HepG2 (cell line): Measurements from ENCODE around the gene SULT1E1. TPM values are rescaled to one million over a fixed set of nuclear protein-coding genes. Genes with fewer than 3 reads are reported as not detected.

ENCODE experiments used
- ARNT ChIP-seq: fragments of 450-650 bp; IDR thresholded peaks from 2 replicates; pipeline ENCODE4 v1.6.1; 2017
- ATF1 ChIP-seq: IDR thresholded peaks from 2 replicates; pipeline ENCODE4 v1.6.1; 2016; ENCODE audit warnings: mild to moderate bottlenecking, control low read depth
- BRD4 ChIP-seq: sonication (generic); formaldehyde crosslinking; IDR thresholded peaks from 2 replicates; pipeline ENCODE4 v1.4.0; 2020; ENCODE audit warnings: missing genetic modification reagents
- ELK4 ChIP-seq: sonication (generic); formaldehyde crosslinking; IDR thresholded peaks from 2 replicates; pipeline ENCODE4 v1.9.0; 2021; ENCODE audit warnings: missing genetic modification reagents, borderline replicate concordance
- KLF13 ChIP-seq: sonication (generic); formaldehyde crosslinking; IDR thresholded peaks from 2 replicates; pipeline ENCODE4 v1.4.0; 2020; ENCODE audit warnings: mild to moderate bottlenecking, missing genetic modification reagents
- KMT2B ChIP-seq: IDR thresholded peaks from 2 replicates; pipeline ENCODE4 v1.6.1; 2016; ENCODE audit warnings: missing genetic modification reagents, missing compliant biosample characterization
- MED8 ChIP-seq: sonication (generic); formaldehyde crosslinking; IDR thresholded peaks from 2 replicates; pipeline ENCODE4 v1.8.1; 2023; ENCODE audit warnings: mild to moderate bottlenecking, missing genetic modification reagents; ENCODE audit not compliant: insufficient replicate concordance
- MNT ChIP-seq: fragments of 450-650 bp; IDR thresholded peaks from 2 replicates; pipeline ENCODE4 v1.6.1; 2016
- MXD4 ChIP-seq: IDR thresholded peaks from 2 replicates; pipeline ENCODE4 v1.6.1; 2016; ENCODE audit warnings: mild to moderate bottlenecking, missing biosample characterization, missing genetic modification reagents
- PPARG ChIP-seq: conservative IDR thresholded peaks from 2 replicates; pipeline ENCODE4 v1.6.1; 2016; ENCODE audit warnings: missing biosample characterization, missing genetic modification reagents
- SRF ChIP-seq: IDR thresholded peaks from 2 replicates; pipeline ENCODE4 v1.6.1; 2011; ENCODE audit warnings: mild to moderate bottlenecking, low read depth, low read length, moderate library complexity
- TCF7 ChIP-seq: sonication (generic); IDR thresholded peaks from 2 replicates; pipeline ENCODE4 v1.6.1; 2016; ENCODE audit warnings: antibody characterized with exemption, low read depth
- TFDP1 ChIP-seq: IDR thresholded peaks from 2 replicates; pipeline ENCODE4 v1.6.1; 2016; ENCODE audit warnings: missing compliant biosample characterization, missing genetic modification reagents, borderline replicate concordance
- TOE1 ChIP-seq: sonication (generic); formaldehyde crosslinking; IDR thresholded peaks from 2 replicates; pipeline ENCODE4 v1.4.0; 2020; ENCODE audit warnings: mild to moderate bottlenecking, missing genetic modification reagents
- ZBTB20 ChIP-seq: sonication (generic); formaldehyde crosslinking; IDR thresholded peaks from 2 replicates; pipeline ENCODE4 v1.8.1; 2023; ENCODE audit warnings: missing genetic modification reagents, low read depth, mild to moderate bottlenecking, borderline replicate concordance
- ZNF225 ChIP-seq: sonication (generic); formaldehyde crosslinking; IDR thresholded peaks from 2 replicates; pipeline ENCODE4 v1.4.0; 2020; ENCODE audit warnings: mild to moderate bottlenecking, missing genetic modification reagents
- ZNF3 ChIP-seq: IDR thresholded peaks from 2 replicates; pipeline ENCODE4 v1.7.0; 2017; ENCODE audit warnings: inconsistent platforms
- ZNF329 ChIP-seq: sonication (generic); formaldehyde crosslinking; IDR thresholded peaks from 2 replicates; pipeline ENCODE4 v1.9.0; 2021; ENCODE audit warnings: low read depth, mild to moderate bottlenecking, missing genetic modification reagents
- ZNF7 ChIP-seq: IDR thresholded peaks from 2 replicates; pipeline ENCODE4 v1.6.1; 2016; ENCODE audit warnings: missing biosample characterization, missing genetic modification reagents
- ZUFSP ChIP-seq: sonication (generic); formaldehyde crosslinking; IDR thresholded peaks from 2 replicates; pipeline ENCODE4 v1.9.0; 2021; ENCODE audit warnings: missing genetic modification reagents, mild to moderate bottlenecking, borderline replicate concordance
- polyA plus RNA-seq, 8 experiments: library from polyadenylated mRNA; depleted of rRNA in 3 of 8; stranded (reverse) in 7 of 8; unstranded in 1 of 8; fragments of >200 nt; fragmentation: Illumina TruSeq in 4 of 8; extraction: Trizol in 4 of 8; gene quantifications; 2 replicates each; pipeline versions ENCODE4 v1.2.1 to v1.2.3, GENCODE V29; 2011 to 2016; ENCODE audit warnings: low read depth in 4 of 8, missing spikeins in 1 of 8, mixed read lengths in 1 of 8; ENCODE audit not compliant: insufficient read depth in 1 of 8
- total RNA-seq, 5 experiments: library from RNA; depleted of rRNA; stranded (reverse); fragments of >200 nt; fragmentation: Illumina TruSeq; extraction: Trizol; gene quantifications; 2 replicates each; pipeline ENCODE4 v1.2.3, GENCODE V29; 2016; ENCODE audit warnings: low read depth in 1 of 5
- TF ChIP-seq, protein P1 (sequence below): sonication (generic); formaldehyde crosslinking; IDR thresholded peaks from 2 replicates; pipeline ENCODE4 v1.5.1; 2020; ENCODE audit warnings: mild to moderate bottlenecking, missing genetic modification reagents
- TF ChIP-seq, protein P2 (sequence below): sonication (generic); formaldehyde crosslinking; IDR thresholded peaks from 2 replicates; pipeline ENCODE4 v1.8.1; 2023; ENCODE audit warnings: missing genetic modification reagents, mild to moderate bottlenecking, borderline replicate concordance

Gene SULT1E1
- total and polyA plus RNA-seq, 2 of the 13 experiments (the other 11 are each of a cell fraction or from before 2014, with no cell fraction given), result 1.7 to 3.9 TPM

DNA sequence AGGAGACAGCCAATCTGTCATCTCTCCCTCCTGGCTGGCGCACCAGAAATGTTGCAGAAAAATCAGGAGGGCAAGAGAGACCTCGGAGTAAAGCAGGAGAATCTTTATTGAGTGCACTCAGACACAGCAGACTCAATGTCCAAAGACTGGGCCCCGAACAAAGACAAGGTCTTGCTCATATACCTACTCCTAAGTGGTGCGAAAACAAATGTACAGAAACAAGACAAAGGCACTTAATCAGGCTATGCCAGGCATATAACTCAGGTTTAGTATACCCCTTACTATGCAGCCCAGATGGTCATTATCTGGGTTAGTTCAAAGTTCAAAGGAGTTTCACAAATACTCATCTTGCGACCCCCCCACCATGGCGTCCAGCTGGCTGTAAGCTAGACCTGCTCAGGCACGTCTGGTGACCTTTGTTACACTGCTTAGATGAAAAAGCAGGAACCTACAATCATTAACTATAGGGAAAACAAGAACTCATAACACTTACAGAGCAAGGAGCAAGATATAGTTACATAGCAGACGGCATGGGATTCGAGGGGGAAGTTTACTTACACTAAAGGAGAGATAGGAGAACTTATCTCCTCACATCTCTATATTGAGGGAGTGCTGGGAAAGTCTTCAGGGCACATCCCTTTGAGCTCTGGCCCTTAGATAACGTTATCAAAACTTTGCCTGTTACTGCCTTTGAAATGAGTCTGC, 27.5 kb downstream of the SULT1E1 start (continued):
- TF ChIP-seq, protein P1, sequence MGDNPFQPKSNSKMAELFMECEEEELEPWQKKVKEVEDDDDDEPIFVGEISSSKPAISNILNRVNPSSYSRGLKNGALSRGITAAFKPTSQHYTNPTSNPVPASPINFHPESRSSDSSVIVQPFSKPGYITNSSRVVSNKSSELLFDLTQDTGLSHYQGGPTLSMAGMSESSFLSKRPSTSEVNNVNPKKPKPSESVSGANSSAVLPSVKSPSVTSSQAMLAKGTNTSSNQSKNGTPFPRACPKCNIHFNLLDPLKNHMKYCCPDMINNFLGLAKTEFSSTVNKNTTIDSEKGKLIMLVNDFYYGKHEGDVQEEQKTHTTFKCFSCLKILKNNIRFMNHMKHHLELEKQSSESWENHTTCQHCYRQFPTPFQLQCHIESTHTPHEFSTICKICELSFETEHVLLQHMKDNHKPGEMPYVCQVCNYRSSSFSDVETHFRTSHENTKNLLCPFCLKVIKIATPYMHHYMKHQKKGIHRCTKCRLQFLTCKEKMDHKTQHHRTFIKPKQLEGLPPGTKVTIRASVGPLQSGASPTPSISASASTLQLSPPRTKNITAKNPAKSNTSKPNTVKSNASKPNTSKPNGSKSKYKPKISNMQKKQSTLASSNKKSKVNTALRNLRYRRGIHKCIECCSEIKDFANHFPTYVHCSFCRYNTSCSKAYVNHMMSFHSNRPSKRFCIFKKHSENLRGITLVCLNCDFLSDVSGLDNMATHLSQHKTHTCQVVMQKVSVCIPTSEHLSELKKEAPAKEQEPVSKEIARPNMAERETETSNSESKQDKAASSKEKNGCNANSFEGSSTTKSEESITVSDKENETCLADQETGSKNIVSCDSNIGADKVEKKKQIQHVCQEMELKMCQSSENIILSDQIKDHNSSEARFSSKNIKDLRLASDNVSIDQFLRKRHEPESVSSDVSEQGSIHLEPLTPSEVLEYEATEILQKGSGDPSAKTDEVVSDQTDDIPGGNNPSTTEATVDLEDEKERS (CRISPR knock-in tag), result peak; percentile 72
- TF ChIP-seq PPARG (CRISPR knock-in tag), result peak; percentile 99
- TF ChIP-seq, protein P2, sequence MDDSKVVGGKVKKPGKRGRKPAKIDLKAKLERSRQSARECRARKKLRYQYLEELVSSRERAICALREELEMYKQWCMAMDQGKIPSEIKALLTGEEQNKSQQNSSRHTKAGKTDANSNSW (CRISPR knock-in tag), result no peak
- peak; percentile 8; the same call in 1 of the 2 replicates for TF ChIP-seq SRF
- no peak for TF ChIP-seq MNT
- no peak for TF ChIP-seq TOE1
- TF ChIP-seq MED8 (CRISPR knock-in tag), result peak; percentile 99
- no peak for TF ChIP-seq KMT2B (CRISPR knock-in tag)
- TF ChIP-seq BRD4, result peak; percentile 93
- no peak for TF ChIP-seq ARNT
- peak; percentile 94; the same call in 1 of the 2 replicates for TF ChIP-seq ZBTB20
- TF ChIP-seq ATF1 (CRISPR knock-in tag), result peak; percentile 69; the same call in 1 of the 2 replicates
- TF ChIP-seq ZNF3 (CRISPR knock-in tag), result no peak
- TF ChIP-seq MXD4, result no peak
- peak; percentile 37; the same call in 1 of the 2 replicates for TF ChIP-seq TFDP1
- peak; percentile 92 for TF ChIP-seq TCF7
- no peak for TF ChIP-seq ZNF7 (CRISPR knock-in tag)
- TF ChIP-seq ELK4 (CRISPR knock-in tag), result no peak
- no peak for TF ChIP-seq ZUFSP (CRISPR knock-in tag)
- no peak for TF ChIP-seq ZNF225 (CRISPR knock-in tag)
- TF ChIP-seq ZNF329 (CRISPR knock-in tag), result no peak
- no peak for TF ChIP-seq KLF13 (CRISPR knock-in tag)
